GM15510 (cell line): ENCODE measurements around the gene CALML5.

Experiments
- POLR2A ChIP-seq: IDR thresholded peaks from 3 replicates; pipeline ENCODE4 v1.6.1; 2011; ENCODE audit warnings: borderline replicate concordance; ENCODE audit not compliant: insufficient read length; ENCODE audit errors: extremely low read depth

Gene CALML5

GRCh38 chr10:5477948-5478693 lies 21.2 kb downstream of the CALML5 start:
- TF ChIP-seq POLR2A = no peak

DNA sequence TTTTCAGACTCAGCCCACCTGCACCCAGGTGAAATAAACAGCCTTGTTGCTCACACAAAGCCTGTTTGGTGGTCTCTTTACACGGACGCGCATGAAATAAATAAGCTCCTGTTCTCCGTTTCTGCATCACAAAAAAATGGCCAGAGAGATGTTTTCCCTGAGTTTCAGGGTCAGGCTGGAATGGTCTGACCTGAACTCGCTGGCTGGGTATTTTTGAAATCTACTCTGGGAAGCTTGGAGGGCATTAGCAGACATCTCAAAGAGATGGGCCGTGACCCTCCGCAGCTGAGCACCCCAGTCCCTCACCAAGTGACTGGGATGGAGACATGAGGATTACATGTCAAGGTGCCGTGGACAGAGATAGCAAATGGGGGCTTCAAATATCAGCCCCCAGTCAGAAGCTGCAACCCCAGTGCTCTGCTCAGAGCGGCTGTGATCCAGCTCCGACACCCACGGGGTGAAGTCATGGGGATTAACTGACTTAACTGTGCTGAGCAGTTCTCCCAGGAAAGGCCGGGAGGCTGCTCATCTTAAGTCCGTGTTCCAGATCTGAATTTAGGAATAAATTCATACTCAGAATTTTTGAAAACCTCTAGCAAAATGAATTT lies 22.3 kb downstream of the CALML5 start:
- no peak for TF ChIP-seq POLR2A

GRCh38 chr10:5470062-5470751 lies 29.2 kb downstream of the CALML5 start:
- TF ChIP-seq POLR2A = no peak

DNA sequence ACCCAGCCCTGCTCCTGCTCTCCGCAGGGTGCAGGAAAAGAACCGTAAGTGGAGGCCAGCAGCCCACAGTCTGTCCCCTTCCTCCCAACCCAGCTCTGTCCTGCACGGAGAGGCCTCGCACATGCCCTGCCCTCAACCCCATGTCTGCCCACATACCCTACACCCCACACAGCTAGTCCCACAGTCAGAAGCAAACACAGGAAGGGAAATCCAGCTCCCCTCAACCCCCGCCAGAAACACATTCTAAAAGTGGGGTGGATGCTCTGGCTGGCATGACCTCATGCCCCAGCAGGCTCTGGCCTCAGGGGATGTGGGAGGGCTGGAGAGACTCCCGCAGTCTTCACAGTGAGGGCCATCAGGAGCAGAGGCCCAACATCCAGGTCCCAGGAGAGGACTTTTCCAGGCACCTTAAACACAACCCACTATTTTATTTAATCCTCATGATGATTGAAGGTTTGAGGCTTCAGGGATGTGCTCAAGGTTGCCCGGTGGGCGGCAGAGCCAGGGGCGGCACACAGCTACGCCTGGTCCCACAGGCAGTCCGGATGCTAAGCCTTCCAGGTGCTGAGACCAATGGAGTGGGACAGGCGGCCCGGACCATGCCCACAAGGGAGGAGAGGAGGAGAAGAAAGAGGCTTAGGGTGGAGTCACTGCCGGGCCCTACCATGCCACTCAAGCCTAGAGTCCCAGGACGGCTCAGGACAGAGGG lies 29.9 kb downstream of the CALML5 start:
- no peak for TF ChIP-seq POLR2A

DNA sequence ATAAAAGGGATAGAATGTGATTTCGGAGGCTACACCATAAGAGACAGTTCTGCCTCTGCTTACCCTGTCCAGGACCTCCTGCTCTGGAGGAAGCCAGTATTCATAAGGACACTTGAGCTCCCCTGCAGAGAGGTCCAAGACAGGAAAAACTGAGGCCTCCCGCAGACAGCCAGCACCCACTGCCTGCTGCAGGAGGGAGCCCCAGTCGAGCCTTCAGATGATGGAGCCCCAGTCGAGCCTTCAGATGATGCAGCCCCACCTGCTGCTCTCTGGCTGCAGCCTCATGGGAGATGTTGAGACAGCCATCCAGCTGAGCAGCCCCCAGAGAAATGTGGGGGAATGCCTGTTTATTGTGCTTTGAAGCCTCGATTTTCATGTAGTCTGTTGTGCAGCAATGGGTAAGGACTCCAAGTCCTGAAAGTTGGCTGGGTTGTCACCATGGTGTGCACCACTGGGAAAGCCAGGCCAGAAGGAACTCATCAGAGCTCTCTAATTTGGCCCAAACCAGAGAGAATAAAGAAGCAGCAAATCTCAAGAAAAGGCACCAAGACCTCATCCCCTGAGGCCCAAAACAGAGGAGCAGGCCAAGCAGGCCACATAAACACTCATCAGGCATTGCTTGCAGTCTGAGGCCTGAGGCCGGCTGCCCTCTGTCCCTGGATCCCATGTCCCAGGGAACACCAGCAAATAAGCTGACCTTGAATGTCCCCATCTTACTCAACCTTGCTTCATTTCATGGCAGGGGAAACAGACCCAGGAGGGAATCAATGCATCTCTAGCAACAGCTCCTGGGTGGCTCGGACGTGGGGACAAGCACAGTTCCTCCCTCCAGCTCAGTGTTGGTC lies 30.9 kb downstream of the CALML5 start:
- TF ChIP-seq POLR2A = no peak

DNA sequence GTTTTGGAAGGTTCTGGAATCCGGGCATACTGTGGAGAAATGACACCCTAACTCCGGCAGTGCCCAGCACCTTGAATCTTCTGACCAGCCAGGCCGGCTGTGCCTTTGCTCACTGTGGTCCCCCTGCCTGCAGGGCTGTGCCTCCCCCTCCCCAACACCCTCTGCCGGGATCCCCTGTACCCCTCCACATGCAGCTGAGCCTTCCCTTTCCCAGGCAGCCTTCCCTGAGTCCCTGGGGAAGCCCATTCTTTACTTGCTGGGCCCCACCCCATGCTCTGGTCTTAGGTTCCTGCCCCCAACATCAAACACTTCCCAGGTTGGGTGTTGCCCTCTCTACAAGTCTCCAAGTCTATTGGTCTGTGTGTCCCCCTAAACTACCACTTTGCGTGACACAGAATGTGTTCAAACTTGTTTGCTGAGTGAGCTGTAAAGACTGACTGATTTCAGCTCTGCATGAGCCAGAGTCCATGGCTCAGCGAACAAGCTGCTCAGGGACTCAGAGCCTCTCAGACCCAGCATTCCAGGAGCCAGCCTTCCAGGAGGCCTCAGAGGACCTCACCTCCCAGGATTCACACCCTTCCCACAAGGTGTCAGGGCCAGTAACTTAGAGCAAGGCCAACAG lies 31.6 kb downstream of the CALML5 start:
- no peak for TF ChIP-seq POLR2A

GRCh38 chr10:5467207-5467535 lies 32.2 kb downstream of the CALML5 start:
- no peak for TF ChIP-seq POLR2A

GRCh38 chr10:5466451-5467206 lies 32.7 kb downstream of the CALML5 start:
- no peak for TF ChIP-seq POLR2A

DNA sequence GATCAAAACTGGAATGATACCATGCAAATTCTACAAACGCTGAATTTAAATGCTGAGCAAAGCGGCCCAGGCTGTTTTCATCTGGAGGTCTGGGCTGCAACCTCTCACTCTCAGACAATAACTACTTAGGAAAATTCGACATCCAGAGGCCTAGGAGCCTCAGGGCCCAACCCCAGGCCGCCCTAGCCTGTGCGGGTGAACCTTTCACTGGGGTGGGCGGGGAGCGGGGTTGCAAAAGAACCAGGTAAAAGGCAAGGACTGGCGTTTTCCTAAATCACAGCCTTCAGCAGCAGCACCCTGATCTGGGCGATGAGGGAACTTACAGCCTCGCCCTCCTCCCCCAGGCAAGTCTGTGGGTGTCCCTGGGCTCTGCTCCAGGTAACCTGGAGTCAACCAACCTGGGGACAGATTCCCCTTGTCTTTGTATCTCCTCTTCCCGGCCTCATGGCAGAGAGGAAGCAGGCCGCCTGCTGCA lies 33.4 kb downstream of the CALML5 start:
- no peak for TF ChIP-seq POLR2A

DNA sequence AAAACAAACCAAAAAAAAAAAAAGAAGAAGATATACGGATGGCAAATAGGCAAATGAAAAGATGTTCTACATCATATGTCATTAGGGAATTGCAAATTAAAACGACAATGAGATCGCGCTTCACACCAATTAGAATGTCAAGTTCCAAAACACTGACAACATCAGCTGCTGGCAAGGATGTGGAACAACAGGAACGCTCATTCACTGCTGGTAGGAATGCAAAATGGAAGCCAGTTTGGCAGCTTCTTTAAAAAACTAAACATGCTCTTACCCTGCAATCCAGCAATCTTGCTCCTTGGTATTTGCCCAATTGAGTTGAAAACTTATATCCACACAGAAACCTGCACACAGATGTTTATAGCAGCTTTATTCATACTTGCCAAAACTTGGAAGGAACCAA lies 34.8 kb downstream of the CALML5 start:
- TF ChIP-seq POLR2A = no peak

DNA sequence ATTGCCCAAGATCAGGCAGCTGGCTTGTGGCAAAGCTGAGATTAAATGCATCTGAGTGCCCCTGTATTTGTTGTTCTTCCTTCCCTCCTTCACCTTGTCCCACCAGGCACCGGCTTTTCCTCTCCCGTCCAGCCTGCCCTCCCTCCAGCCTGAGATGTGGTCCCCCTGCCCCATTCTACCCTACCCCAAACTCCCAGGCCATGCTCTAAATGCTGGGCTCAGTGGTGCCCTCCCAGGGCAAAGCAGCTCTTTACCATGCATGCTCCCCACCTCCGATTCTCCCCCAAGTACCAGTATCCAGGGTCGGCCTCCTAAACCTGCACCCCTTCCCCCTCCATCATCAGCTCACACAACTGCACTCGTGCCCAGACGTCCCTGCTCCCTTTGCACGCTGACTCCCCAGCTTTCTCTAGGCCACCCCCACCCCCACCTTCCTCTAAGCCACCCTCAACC lies 36.5 kb downstream of the CALML5 start:
- no peak for TF ChIP-seq POLR2A

- TF ChIP-seq POLR2A = no peak
Measured at GRCh38 chr10:5461914-5462840, 37.2 kb downstream of the CALML5 start.
